Activated CD4-positive, alpha-beta T cell treated with anti-CD3 and anti-CD28 coated beads, Interleukin-2, amount 10 ng/mL, durations not matched to agents 24 days and 14 days (primary cell): ENCODE data around the gene TNS1. TPM values are rescaled to one million over a fixed set of nuclear protein-coding genes. Genes with fewer than 3 reads are reported as not detected.

Experiments used
- DNase-seq: peaks from one replicate; pipeline ENCODE4 v3.0.0; 2022
- H3K27ac Mint-ChIP-seq: one replicate; pipeline ENCODE4 v1.8.0; 2022; ENCODE audit warnings: mild to moderate bottlenecking, mixed read lengths
- H3K27me3 Mint-ChIP-seq: one replicate; pipeline ENCODE4 v1.8.0; 2022; ENCODE audit warnings: mixed read lengths
- H3K36me3 Mint-ChIP-seq: one replicate; pipeline ENCODE4 v1.8.0; 2022; ENCODE audit warnings: low read depth, mild to moderate bottlenecking, mixed read lengths
- H3K4me1 Mint-ChIP-seq: one replicate; pipeline ENCODE4 v1.8.0; 2021; ENCODE audit warnings: mixed read lengths
- H3K4me3 Mint-ChIP-seq: one replicate; pipeline ENCODE4 v1.8.0; 2022; ENCODE audit warnings: mild to moderate bottlenecking, moderate library complexity, mixed read lengths
- H3K9me3 Mint-ChIP-seq: one replicate; pipeline ENCODE4 v1.8.0; 2021; ENCODE audit warnings: mixed read lengths
- intact Hi-C: fragments of 100-400 bp; cut with micrococcal nuclease; formaldehyde crosslinking; loops from one replicate; pipeline ENCODE4 v1.15.1; 2023
- total RNA-seq: library from RNA; stranded (reverse); gene quantifications from 2 replicates; pipeline ENCODE4 v1.2.3, GENCODE V29; 2022

The TNS1 gene
- total RNA-seq, 1 donor from 2014 or later = 0.70 TPM

GRCh38 chr2:217901400-217901799 lies 101.4 kb downstream of the TNS1 start:
- H3K4me3 Mint-ChIP-seq = no peak overlapping the region
- no peak overlapping the region for H3K27ac Mint-ChIP-seq
- no peaks in the 10 kb centered on the region for H3K9me3 Mint-ChIP-seq
- H3K4me1 Mint-ChIP-seq = no peaks in the 10 kb centered on the region
- H3K27me3 Mint-ChIP-seq = peaks cover 10% of the 10 kb centered on the region
- no peak for DNase-seq
- intact Hi-C loops = no loop called here
- H3K36me3 Mint-ChIP-seq = no peaks in the 10 kb centered on the region

GRCh38 chr2:217900780-217901360 lies 101.9 kb downstream of the TNS1 start:
- no peaks in the 10 kb centered on the region for H3K36me3 Mint-ChIP-seq
- no peaks in the 10 kb centered on the region for H3K9me3 Mint-ChIP-seq
- peaks cover 7% of the 10 kb centered on the region for H3K27me3 Mint-ChIP-seq
- no peak overlapping the region for H3K27ac Mint-ChIP-seq
- no peak overlapping the region for H3K4me3 Mint-ChIP-seq
- H3K4me1 Mint-ChIP-seq = no peaks in the 10 kb centered on the region
- intact Hi-C loops = no loop called here
- DNase-seq = no peak

- Mint-ChIP-seq H3K27me3 (peaks cover 4% of the 10 kb centered on the region), H3K9me3 (no peaks in the 10 kb centered on the region), H3K4me1 (no peaks in the 10 kb centered on the region), H3K4me3 (no peak overlapping the region), H3K36me3 (no peaks in the 10 kb centered on the region), H3K27ac (no peak overlapping the region)
- DNase-seq = no peak
- intact Hi-C loops = no loop called here
These were observed 102.6 kb downstream of the TNS1 start for GRCh38 chr2:217900010-217900779.

GRCh38 chr2:217899231-217900009 lies 103.4 kb downstream of the TNS1 start:
- DNase-seq = no peak
- intact Hi-C loops = no loop called here
- peaks cover 1% of the 10 kb centered on the region for H3K27me3 Mint-ChIP-seq
- no peak overlapping the region for H3K4me3 Mint-ChIP-seq
- no peak overlapping the region for H3K27ac Mint-ChIP-seq
- H3K36me3 Mint-ChIP-seq = no peaks in the 10 kb centered on the region
- H3K9me3 Mint-ChIP-seq = no peaks in the 10 kb centered on the region
- no peaks in the 10 kb centered on the region for H3K4me1 Mint-ChIP-seq

GRCh38 chr2:217897816-217898806 lies 104.7 kb downstream of the TNS1 start:
- Mint-ChIP-seq H3K36me3 (no peaks in the 10 kb centered on the region), H3K4me1 (no peaks in the 10 kb centered on the region), H3K4me3 (no peak overlapping the region), H3K9me3 (no peaks in the 10 kb centered on the region), H3K27me3 (no peaks in the 10 kb centered on the region), H3K27ac (no peak overlapping the region)
- intact Hi-C loops = no loop called here
- DNase-seq = no peak

- no peak for DNase-seq
- Mint-ChIP-seq H3K27ac (no peak overlapping the region), H3K9me3 (no peaks in the 10 kb centered on the region), H3K36me3 (no peaks in the 10 kb centered on the region), H3K4me1 (no peaks in the 10 kb centered on the region), H3K27me3 (no peaks in the 10 kb centered on the region), H3K4me3 (no peak overlapping the region)
- intact Hi-C loops = no loop called here
These were observed 105.6 kb downstream of the TNS1 start for GRCh38 chr2:217897091-217897715.

GRCh38 chr2:217895070-217895635 lies 107.6 kb downstream of the TNS1 start:
- H3K4me1 Mint-ChIP-seq = no peaks in the 10 kb centered on the region
- DNase-seq = no peak
- intact Hi-C loops = no loop called here
- H3K36me3 Mint-ChIP-seq = no peaks in the 10 kb centered on the region
- no peaks in the 10 kb centered on the region for H3K9me3 Mint-ChIP-seq
- H3K27me3 Mint-ChIP-seq = no peaks in the 10 kb centered on the region
- H3K4me3 Mint-ChIP-seq = no peak overlapping the region
- H3K27ac Mint-ChIP-seq = no peak overlapping the region

GRCh38 chr2:217893440-217893839 lies 109.4 kb downstream of the TNS1 start:
- H3K27me3 Mint-ChIP-seq = no peaks in the 10 kb centered on the region
- H3K4me1 Mint-ChIP-seq = no peaks in the 10 kb centered on the region
- DNase-seq = no peak
- intact Hi-C loops = no loop called here
- H3K36me3 Mint-ChIP-seq = no peaks in the 10 kb centered on the region
- no peak overlapping the region for H3K4me3 Mint-ChIP-seq
- no peak overlapping the region for H3K27ac Mint-ChIP-seq
- no peaks in the 10 kb centered on the region for H3K9me3 Mint-ChIP-seq

GRCh38 chr2:217892560-217892959 lies 110.2 kb downstream of the TNS1 start:
- intact Hi-C loops = no loop called here
- Mint-ChIP-seq H3K4me1 (no peaks in the 10 kb centered on the region), H3K27ac (no peak overlapping the region), H3K27me3 (no peaks in the 10 kb centered on the region), H3K9me3 (no peaks in the 10 kb centered on the region), H3K36me3 (no peaks in the 10 kb centered on the region), H3K4me3 (no peak overlapping the region)
- no peak for DNase-seq

- Mint-ChIP-seq H3K27ac (no peak overlapping the region), H3K27me3 (no peaks in the 10 kb centered on the region), H3K9me3 (no peaks in the 10 kb centered on the region), H3K36me3 (no peaks in the 10 kb centered on the region), H3K4me1 (peaks cover 2% of the 10 kb centered on the region), H3K4me3 (no peak overlapping the region)
- no peak for DNase-seq
- intact Hi-C loops = no loop called here
These were observed 112.3 kb downstream of the TNS1 start for GRCh38 chr2:217890445-217890844.

- Mint-ChIP-seq H3K4me3 (no peak overlapping the region), H3K27ac (no peak overlapping the region), H3K9me3 (no peaks in the 10 kb centered on the region), H3K27me3 (no peaks in the 10 kb centered on the region), H3K4me1 (peaks cover 2% of the 10 kb centered on the region), H3K36me3 (no peaks in the 10 kb centered on the region)
- intact Hi-C loops = loop anchor here (5.0 kb wide), 1 partner anchor 98 kb away; no protein-coding TSS in a partner anchor
- DNase-seq = no peak
These were observed 113.1 kb downstream of the TNS1 start for GRCh38 chr2:217889656-217890055.

GRCh38 chr2:217887841-217888701 lies 114.7 kb downstream of the TNS1 start:
- no peaks in the 10 kb centered on the region for H3K9me3 Mint-ChIP-seq
- intact Hi-C loops = loop anchor here (5.0 kb wide), 1 partner anchor 99 kb away; no protein-coding TSS in a partner anchor
- DNase-seq = no peak
- H3K4me3 Mint-ChIP-seq = no peak overlapping the region
- no peaks in the 10 kb centered on the region for H3K36me3 Mint-ChIP-seq
- H3K4me1 Mint-ChIP-seq = peaks cover 2% of the 10 kb centered on the region
- H3K27ac Mint-ChIP-seq = no peak overlapping the region
- H3K27me3 Mint-ChIP-seq = no peaks in the 10 kb centered on the region
